ENCODE results near the gene ZNF750.
A peak's percentile ranks its signal among the peaks of the same experiment; 100 is the strongest.

ZNF750 gene

DNA sequence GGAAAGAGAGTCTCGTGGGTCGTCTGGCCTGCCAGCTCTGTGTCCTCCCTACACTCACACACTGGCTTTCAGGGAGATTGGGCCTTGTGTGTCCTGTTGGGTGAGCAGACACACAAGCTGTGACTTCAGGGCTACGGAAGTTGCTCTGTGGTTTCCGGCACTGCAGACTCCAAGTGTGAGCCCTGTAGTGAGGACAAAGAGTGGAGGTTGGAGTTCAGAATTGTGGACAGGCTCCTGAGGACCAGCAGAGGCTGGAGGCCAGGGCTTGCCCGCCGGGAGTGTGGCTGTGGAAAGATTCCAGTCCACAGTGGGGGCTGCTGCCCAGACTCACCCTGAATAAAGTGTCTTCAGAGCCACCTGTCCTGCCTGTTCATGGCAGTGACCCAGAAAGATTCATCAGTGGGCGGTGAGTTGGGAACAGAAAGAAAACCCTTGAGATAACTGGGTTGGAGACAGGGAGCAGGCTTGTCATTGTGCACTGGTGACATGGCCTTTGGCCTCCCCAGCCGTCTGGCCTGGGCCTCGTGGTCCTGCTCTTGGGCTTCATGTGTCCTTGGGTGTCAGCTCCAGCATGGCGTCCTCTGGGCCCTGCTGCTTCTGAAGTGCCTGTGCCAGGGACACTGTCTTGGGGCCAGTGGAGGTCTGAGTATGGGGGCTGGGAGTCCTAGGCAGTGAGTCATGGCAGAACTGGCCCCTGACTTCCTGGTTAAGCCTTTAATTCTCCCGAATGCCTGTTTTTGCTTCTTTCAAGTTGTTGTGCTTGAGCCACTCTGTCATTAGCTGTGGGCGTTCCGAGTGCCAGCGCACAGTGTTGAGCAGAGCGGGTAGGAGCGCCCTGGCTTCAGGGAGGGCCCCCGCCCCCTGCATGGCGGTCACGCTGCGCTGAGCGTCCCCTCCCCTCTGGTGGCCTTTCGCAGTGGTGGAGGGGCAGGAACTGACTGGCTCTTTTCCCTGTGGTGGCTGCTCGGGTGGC, 19.9 kb upstream of the ZNF750 start:
- peak; percentile 89 to 94 for DNase-seq

DNA sequence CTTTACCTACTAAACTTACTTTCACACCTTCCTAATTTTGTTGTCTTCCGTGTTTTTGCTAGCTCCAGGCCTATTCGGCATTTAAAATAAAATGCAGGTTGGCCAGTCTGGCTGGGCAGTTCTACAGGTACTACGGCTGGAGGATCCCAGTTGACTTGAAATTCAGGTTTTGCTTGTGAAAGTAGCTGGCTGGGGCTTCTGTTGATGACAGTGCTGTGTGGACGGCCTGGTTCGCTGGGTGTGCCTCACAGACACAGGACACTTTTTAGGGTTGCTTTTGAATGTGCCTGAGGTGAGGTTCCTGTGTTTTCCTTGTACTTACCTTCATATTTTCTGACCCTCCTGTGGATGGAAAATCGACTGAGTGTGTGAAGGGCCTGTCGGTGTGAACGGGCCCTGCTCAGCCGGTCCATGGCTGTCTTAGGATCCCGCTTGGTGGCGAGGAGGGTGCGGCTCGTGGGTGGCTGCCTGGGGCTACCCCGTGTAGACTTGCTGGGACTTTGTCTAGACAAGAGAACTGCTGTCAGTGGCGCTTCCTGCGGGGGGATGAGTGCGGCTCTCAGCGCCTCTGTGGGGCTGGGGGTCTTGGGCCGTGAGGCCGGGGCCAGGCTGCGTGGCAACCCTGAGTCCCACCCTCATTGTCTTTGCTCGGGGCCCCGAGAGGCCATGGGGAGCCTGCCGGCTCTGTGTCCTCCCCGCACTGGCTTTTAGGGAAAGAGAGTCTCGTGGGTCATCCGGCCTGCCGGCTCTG, 18.7 kb upstream of the ZNF750 start:
- DNase-seq, result no peak

DNA sequence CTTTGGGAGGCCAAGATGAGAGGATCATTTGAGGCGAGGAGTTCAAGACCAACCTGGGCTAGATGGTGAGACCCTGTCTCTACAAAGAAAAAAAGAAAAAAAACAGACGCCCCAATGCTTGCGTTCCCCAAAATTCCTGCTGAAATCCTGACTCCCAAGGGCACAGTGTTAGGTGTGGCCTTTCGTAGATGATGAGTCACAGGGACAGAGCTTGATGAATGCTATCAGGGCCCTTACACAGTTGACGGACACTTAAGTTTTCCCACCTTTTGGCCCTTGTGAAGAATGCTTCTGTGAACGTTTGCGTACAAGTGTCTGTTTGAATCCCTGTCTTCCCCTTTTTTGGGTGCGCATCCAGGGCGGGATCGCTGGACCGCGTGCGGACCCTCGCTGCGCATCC, 16.5 kb upstream of the ZNF750 start:
- DNase-seq, result no peak

GRCh38 chr17:82854226-82854625, 14.4 kb upstream of the ZNF750 start:
- DNase-seq, result no peak

DNA sequence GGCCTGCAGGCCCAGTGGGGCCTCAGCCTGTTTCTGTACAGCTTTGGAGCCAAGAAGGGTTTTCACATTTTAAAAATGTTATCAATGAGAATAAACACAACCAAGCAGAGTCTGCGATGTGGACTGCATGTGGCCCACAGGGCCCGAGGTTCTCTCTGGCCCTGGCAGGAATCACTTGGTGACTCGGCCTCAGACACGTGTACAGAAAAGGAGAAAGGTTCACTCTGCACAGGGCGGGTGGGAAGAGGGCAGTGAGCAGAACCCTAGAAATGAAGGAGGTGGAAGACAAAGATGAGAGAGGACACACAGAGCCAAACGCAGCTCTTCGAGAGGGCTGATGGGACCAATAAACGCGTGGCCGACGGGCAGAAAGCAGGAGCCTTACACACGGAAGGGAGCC, 11.6 kb upstream of the ZNF750 start:
- no peak for DNase-seq

GRCh38 chr17:82849076-82849945, 9.5 kb upstream of the ZNF750 start:
- peak in 1 of 2 donors; percentile 9 for DNase-seq

- no peak for DNase-seq
Observed at GRCh38 chr17:82848022-82848592, 8.3 kb upstream of the ZNF750 start.

- no peak for DNase-seq
Observed at GRCh38 chr17:82846061-82846691, 6.4 kb upstream of the ZNF750 start.

DNA sequence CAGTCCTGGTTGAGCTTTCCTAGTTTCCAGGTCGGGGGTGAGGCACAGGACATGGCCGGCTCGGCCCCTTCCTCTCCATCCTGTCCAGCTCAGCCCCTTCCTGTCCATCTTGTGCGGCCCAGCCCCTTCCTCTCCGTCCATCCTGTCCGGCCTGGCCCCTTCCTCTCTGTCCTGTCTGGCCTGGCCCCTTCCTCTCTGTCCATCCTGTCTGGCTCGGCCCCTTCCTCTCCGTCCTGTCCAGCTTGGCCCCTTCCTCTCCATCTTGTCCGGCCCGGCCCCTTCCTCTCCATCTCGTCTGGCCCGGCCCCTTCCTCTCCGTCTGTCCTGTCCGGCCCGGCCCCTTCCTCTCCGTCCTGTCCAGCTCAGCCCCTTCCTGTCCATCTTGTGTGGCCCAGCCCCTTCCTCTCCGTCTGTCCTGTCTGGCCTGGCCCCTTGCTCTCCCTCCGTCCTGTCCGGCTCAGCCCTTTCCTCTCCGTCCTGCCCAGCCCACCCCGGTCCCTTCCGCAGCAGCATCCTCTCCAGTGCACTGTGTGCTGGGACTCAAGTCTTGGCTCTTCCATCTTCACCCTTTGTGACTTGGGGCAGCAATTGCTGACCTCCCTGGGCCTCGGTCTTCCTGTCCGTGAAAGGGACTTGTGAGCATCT, 5.5 kb upstream of the ZNF750 start:
- no peak for DNase-seq

DNA sequence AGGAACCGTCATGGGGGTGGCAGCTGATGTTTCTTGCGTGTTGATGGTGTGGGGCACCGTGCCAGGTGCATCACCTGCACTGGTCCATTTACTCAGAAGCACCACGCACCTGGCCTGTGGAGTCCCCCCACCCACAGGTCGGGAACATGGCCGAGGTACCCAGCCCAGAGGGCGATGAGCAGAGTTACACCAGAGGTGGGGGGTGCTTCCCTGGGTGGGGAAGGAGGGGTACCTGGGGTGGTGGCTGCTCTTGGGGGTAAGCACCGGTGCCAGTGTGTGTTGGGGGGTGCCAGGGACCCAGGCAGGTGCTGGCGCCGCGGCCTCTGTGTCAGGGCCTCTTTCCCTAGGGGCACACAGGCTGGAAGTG, 5.0 kb upstream of the ZNF750 start:
- no peak for DNase-seq

DNA sequence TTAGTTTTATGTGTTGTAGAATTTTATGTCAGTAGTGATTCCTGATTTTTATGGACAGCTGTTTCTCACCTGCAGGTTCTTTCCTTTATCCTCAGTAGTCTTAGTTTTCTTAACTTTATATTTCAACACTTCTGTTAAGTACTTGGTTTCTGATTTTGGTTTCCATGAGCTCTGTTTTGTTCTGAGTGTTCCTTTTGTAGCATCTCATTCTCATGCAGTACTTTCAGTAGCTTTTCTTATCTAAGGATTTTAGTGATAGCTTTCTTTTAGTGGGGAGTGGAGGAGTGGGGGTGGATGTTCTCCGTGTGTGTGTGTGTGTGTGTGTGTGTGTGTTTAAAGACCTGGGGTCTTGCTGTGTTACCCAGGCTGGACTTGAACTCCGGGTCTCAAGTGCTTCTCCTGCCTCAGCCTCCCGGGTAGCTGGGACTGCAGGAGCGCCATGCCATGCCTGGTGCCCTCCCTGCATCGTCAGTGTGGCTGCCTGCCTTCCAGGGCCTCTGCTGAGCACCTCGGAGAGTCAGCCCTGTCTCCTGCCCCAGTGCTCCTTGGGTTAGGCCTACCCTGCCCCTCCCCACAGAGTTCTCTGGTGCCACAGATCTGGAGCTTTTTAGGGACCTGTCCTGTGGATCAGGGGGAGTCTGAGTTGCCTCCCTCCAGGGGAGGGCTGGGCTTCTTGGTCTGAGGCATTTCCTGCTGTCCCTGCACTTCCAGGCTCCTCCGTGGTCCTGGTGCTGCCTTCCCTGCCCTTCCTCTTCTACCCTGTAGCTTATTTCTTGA, 4.3 kb upstream of the ZNF750 start:
- DNase-seq, result no peak

- no peak for DNase-seq
Observed at GRCh38 chr17:82841921-82842596, 2.2 kb upstream of the ZNF750 start.

DNA sequence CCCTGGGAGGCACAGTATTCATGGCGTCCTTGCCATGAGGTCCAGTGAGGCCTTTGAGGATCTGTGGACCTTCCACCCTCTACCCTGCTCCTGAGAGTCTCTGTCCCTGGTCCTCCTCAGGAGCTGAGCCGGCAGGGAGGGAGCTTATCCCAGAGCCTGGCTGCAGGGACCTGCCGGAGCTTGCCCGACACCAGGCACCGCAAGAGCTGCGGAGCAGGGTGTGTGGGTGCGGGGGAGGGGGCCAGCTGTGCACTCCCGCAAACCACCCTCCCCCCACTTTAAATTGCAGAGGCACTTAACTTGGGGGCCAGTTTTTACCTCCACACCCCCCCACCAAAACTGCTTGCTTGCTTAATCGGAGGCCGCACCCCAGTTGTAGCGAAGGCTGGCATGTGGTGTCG, 609 bp upstream of the ZNF750 start:
- no peak for DNase-seq

DNA sequence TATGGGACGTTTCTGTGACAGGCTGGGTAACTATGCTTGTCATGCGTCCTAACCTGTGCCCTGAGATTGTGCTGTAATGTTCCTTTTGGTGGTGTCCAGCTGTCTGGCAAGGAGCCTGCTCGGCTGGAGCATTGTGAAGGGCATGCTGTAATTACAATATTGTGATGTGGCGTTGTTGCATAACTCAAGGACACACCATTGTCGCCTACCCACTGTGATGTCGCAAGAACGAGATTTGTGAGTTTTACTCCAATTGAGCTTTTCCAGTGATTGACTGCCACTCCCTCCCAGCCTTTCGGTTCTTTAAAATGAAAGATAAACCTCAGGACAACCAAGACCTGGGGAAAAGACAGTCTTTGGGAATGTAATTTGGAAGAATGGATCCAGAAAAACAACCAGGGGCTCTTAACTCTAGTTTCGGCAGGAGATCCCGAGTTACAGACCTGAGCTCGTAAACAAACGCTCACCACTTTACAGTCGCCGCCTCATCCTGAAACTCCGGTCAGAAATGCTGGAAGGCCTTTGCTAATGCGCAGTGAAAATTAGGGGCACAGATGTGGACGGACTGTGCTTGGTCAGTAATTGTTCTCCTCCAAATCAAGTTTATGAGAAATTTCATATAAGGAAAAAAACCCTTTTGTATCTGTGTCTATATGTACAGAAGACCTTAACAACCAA, 1.3 kb downstream of the ZNF750 start:
- DNase-seq, result peak; percentile 95

DNA sequence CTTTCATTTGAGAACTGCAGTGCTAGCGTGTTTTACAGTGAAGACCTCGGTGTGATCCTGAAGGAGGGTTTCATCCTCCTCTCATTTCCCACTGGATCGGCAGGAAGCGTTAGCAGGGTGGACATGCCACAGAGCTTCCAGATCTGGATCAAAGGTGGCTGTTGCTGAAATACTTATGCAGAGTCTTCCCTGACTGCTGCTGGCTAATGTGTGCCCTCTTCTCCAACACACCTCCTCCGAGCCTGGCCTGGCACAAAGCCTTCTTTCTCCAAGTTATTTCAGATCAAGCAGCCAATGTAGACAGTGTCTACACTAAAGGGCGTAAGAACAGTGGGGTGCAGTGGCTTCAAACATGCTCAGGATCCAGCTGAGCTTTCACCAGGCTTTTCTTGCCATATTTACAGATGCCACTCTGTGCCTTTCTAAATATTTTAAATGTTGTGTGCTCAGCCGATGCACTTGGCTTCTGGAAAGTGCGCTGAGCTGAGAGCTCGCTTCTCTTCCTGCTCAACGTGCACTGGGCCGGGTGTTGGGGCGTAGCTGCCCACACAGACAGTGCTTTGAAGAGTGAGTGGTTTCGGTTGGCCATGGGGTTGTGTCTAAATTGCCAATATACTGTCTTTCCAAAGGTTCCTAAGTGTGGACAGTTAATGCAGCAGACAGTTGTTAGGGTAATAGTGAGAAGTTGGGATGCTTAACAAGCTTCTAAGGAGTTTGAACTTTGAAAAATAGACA, 2.1 kb downstream of the ZNF750 start:
- peak; percentile 48 to 76 for DNase-seq

GRCh38 chr17:82836823-82837357, 2.9 kb downstream of the ZNF750 start:
- DNase-seq, result peak; percentile 79 to 87

- peak in 1 of 2 donors; percentile 36 for DNase-seq
Observed at GRCh38 chr17:82835766-82836512, 3.9 kb downstream of the ZNF750 start.

DNA sequence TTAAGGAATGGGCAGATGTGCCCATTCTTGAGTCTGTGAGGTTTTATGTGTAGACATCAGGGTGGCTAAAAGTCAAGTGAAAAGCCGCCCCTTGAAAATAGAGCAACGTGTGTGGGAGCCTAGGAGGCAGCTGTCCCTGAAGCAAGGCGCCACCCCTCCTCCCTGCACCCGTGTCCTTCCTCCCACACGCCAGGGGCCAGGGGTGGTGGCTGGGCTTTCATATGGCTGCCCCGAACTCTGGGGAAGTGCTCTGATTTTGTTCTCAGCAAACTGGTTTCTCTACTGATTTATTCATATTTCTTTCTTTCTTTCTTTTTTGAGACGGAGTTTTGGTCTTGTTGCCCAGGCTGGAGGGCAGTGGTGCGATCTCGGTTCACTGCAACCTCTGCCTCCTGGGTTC, 4.7 kb downstream of the ZNF750 start:
- DNase-seq, result peak; percentile 73 to 75
